HG02973 (cell line): Measurements from ENCODE around the gene PEAR1.
"Not testable (repeated sequence)": the region's sequence is repeated elsewhere in the genome, so short reads cannot be mapped to it uniquely, and the experiment has no call there.

Experiments used
- ATAC-seq: cut with Tn5 transposase; IDR thresholded peaks from one replicate; pipeline ENCODE4 v1.9.1; 2021; ENCODE audit warnings: moderate library complexity; ENCODE audit not compliant: unreplicated experiment

PEAR1 gene

GRCh38 chr1:156913809-156914387 is 20.4 kb downstream of the PEAR1 start:
- no peak for ATAC-seq

GRCh38 chr1:156914440-156914856 is 20.9 kb downstream of the PEAR1 start:
- no peak for ATAC-seq

- no peak for ATAC-seq
Observed at GRCh38 chr1:156920233-156921052, 26.9 kb downstream of the PEAR1 start, which contains the start of gene LRRC71. TSS of gene LRRC71 (plus strand) at chr1:156920632. CDS start at chr1:156920804, 172 bp downstream.

DNA sequence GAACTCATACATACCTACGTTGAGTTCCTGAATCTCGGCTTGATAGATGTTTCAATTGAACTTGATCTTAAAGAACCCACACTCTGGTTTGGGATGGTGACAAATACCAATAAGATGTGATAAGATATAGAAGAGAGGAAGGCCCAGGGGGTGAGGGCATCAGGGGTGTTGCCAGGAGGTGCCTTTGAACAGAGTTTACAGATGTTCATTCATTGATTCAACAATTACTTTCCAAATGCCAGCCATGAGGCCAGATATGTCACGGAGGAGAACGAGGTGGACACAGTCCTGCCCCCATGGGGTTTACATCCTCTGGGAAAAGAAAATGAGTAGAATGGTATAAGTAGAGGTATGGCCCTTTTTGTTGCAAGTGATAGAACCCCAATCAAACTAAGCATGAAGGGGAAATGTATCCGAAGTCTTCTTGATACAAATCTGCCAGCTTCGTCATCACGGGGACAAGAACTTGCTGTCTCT is 27.6 kb downstream of the PEAR1 start:
- no peak for ATAC-seq

- no peak for ATAC-seq
Observed at GRCh38 chr1:156922986-156923669, 29.6 kb downstream of the PEAR1 start.

DNA sequence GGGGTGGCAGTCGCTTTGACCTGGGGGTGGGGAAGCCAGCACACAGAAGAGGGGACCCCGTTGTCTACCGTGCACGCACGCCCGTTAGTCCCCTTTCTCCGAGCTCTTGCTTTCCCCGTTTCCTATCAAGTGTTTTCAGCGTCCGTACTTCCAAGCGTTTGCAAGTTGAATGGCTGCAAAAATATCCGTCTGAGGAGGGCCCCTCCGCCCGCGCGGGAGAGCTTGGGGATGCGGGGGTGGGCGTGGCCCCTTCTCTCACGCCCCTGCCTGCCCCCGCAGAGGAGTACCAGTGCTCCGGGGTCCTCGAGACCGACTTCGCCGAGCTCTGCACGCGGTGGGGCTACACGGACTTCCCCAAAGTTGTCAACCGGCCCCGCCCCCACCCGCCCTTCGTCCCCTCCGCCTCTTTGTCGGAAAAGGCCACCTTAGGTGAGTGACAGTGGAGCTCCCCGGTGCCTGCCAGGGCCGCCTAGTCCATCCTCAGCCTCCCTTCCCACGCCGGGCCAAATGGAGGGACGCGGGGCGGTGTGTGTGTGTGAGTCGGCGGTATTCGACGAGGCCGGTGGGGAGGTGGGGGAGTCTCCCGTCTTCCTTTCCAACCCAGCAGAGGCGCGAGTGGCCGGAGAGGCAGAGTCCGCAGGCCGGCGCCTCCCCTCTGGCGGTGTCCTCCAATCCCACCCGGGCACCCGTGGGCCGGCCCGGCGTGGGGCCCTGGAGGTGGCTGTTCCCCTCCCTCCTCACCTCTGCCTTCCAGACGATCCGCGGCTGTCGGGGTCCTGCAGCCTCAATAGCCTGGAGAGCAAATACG is 30.4 kb downstream of the PEAR1 start:
- no peak for ATAC-seq

- no peak for ATAC-seq
Observed at GRCh38 chr1:156924478-156925153, 31.1 kb downstream of the PEAR1 start.

GRCh38 chr1:156925154-156926010 is 31.9 kb downstream of the PEAR1 start:
- no peak for ATAC-seq

- ATAC-seq = no peak
Observed at GRCh38 chr1:156926175-156926574, 32.7 kb downstream of the PEAR1 start.

DNA sequence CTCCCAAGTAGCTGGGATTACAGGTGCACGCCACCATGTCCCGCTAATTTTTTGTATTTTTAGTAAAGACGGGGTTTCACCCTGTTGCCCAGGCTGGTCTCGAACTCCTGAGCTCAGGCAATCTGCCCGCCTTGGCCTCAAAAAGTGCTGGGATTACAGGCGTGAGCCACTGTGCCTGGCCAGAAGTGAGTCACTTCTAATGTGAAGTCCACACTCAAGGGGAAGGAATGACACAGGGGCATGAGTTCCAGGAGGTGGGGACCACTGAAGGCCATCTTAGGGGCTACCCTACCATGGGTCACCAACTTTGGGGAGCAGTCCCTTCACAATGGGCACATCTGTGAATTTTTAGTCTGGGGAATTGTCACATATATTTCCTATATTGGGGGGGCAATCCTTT is 33.2 kb downstream of the PEAR1 start:
- not testable (repeated sequence) for ATAC-seq

GRCh38 chr1:156927215-156928042 is 33.9 kb downstream of the PEAR1 start:
- ATAC-seq = no peak

- ATAC-seq = no peak
Observed at GRCh38 chr1:156928043-156928602, 34.6 kb downstream of the PEAR1 start.

GRCh38 chr1:156929596-156930238 is 36.2 kb downstream of the PEAR1 start:
- no peak for ATAC-seq

DNA sequence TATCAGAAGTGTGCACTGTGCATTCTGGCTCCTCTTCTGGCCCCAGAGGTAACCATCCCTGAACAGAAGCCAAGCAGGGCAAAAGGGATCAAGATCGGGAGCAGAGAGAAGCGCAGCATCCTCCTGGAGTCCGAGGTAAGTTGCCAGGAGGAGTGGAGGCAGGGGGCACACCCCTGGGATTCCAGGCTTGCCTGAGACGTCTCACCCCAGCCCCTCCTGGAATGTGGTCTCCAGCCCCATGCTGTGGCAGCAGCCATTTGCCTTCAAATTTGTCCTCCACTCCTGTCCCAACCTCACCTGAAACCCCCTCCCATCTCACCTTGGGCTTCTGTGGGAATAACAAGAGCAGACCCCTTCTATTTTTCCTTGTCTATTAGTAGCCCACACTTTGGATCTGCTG is 37.0 kb downstream of the PEAR1 start:
- ATAC-seq = no peak

GRCh38 chr1:156931211-156931952 is 37.9 kb downstream of the PEAR1 start:
- no peak for ATAC-seq

DNA sequence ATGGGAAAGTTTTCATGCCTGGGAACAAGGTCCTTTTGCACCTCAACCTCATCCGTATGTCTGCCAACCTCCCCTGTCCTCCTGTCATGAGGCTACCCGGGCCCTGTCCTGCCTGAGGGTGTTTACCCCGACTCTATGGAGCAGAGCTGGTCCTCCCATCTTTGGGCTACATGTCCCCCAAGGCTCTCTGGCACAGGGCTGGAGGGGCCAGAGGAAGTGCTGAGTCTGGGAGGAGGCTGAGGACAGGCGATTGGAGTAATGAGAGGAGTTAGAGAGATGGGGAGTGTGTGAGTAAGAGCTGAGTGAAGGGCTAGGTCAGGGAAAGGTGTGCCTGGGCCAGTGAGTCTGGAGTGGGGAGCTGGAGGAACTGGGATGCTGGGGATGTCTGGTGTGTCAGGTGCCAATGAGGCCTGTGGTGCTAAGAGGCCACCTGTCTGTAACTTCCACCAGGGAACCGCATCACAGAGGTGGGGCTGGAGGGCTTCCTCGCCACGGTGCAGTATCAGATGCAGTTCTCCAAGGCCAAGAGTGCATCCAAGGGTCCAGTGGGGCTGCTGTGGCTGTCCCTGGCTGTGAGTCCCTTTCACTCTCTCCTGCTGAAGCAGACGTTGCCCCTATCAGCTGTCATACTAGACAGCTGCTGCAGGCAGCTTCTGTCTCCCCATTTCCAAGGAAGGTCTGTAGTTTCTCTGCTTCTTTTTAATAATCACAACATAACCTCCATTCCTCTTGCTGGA is 38.6 kb downstream of the PEAR1 start:
- no peak for ATAC-seq
